NCI-H2107 treated with DMSO at 0.1 percent for 48 hours (cell line): ENCODE results near the gene TUBA4A.
"Not testable (repeated sequence)": the region's sequence is repeated elsewhere in the genome, so short reads cannot be mapped to it uniquely, and the experiment has no call there.

Source experiments
- DNase-seq: peaks from one replicate; lab custom pipeline; 2025; ENCODE audit not compliant: unreplicated experiment; lab: John Stamatoyannopoulos, UW

The TUBA4A gene

GRCh38 chr2:219287116-219287440 is 33.4 kb upstream of the TUBA4A start:
- DNase-seq = not testable (repeated sequence)

GRCh38 chr2:219286436-219287115 is 32.9 kb upstream of the TUBA4A start:
- DNase-seq = no peak

DNA sequence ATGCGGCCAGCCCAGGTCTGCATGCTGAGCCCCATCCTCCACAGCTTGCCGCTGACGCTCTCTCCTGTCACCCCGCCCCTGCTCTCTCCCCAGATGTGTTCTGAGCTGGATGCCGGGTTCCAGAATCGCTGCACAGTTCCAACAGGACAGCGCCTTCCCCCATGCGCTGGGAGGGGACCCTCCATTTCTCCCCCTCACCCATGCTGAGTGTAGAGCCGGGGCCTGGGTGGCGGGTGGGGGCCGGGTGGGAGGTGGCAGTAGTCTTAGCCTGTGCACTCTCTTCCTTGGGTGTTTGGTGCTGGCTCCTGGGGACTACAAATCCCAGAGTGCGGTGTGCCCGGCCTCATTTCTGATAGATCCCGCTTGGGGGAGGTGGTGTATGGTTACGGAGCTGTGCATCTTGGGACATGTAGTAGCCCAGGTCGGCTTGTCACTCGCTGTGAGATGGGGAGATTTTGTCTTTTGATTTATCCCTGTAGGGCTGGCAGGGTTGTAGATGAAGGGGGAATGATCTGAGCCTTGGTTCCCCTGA is 32.2 kb upstream of the TUBA4A start:
- no peak for DNase-seq

GRCh38 chr2:219285373-219285735 is 31.6 kb upstream of the TUBA4A start:
- no peak for DNase-seq

- DNase-seq = no peak
Measured at GRCh38 chr2:219284501-219285372, 31.0 kb upstream of the TUBA4A start.

DNA sequence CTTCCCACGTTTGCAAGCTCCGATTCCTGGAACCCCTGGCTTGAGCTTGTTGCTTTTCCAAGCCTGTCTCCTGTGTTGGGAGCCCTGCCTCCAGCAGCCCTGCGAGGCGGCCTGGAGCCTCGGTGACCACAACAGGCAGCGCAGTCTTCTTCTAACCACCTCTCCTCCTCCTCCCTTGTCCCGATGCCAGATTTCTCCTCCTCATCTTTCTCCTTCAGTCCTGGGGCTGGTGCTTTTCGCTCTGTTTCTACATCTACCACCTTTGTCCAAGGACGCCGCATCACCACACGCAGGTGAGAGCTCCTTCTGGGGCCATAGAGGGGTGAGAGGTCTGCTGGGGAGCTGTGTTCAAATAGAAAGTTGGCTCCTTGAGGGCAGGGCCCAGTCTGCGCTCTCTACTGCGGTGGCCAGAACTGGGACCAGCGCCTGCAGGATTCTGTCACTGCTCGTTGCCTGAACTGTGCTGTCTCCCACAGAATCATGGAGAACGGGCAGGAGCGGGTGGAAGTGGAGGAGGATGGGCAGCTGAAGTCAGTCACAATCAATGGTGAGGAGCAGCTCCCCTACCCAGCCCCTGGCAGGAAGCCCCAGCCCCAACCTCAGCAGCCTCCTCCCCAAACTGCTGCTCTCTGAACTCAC is 29.3 kb upstream of the TUBA4A start:
- DNase-seq = no peak

- DNase-seq = no peak
Measured at GRCh38 chr2:219282375-219282774, 28.7 kb upstream of the TUBA4A start.

- no peak for DNase-seq
Measured at GRCh38 chr2:219281588-219281987, 27.9 kb upstream of the TUBA4A start.

- no peak for DNase-seq
Measured at GRCh38 chr2:219280651-219281050, 26.9 kb upstream of the TUBA4A start.

- DNase-seq = no peak
Measured at GRCh38 chr2:219279916-219280516, 26.3 kb upstream of the TUBA4A start.

DNA sequence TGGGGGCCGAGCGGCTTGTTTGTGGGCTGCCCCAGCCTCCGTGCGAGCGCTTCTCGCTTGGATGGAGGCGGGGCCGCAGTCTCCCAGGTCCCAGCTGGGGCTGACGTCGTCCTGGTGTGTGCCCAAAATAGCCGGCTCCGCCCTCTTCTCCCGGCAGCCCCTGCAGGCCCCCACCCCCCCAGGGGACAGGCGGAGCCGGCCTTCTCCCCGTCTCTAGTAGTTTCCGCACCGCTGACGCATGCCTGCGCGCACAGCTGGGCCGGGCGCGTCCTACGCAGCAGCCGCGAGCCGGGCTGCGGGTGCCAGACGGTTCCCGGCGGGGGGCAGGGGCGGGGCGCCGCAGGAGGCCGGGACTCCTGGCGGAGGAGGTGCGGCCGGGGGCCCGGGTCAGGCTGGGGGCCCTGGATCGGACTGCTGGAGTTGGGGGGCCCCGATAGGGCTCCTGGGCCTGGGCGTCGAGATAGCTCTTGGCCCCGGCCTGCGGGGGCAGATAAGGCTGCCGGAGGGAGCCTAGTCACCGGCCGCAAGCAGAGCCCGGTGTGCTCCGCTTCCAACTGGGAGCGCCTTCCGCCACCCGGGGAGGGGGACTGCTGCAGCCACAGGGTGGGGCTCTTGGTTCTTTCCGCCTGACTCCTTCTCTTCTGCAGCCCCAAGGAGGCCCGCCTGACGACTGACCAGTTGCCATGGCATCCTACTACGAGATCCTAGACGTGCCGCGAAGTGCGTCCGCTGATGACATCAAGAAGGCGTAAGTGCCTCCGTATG is 25.6 kb upstream of the TUBA4A start, which contains the start of gene DNAJB2:
Gene DNAJB2, plus strand, starts transcription at position 216 of the 765 bp plus-strand sequence. Its CDS starts 468 bp downstream, at position 684.
- peak; percentile 82 for DNase-seq

DNA sequence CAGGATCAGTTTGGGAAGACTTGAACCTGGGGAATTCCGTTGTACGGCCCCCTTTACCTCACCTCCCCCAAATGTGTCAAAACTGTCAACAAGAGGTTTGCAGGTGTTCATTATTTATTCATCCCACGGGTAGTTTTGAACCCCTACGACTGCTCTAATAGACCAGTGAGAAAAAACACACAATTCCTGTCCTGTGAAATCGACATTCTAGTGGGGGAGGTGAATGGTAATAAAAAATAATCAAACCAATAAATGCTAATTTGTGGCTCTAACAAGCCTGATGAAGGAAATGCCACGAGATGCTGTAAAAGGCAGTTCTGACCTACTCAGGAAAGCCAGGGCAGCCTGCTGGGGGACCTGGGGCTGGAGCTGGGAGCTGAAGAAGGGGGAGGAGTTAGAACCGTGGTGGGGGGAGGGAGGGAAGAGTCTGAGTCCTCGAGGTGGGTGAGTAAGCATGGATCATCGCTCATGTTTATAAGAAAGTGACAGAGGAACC is 25.0 kb upstream of the TUBA4A start:
- no peak for DNase-seq

DNA sequence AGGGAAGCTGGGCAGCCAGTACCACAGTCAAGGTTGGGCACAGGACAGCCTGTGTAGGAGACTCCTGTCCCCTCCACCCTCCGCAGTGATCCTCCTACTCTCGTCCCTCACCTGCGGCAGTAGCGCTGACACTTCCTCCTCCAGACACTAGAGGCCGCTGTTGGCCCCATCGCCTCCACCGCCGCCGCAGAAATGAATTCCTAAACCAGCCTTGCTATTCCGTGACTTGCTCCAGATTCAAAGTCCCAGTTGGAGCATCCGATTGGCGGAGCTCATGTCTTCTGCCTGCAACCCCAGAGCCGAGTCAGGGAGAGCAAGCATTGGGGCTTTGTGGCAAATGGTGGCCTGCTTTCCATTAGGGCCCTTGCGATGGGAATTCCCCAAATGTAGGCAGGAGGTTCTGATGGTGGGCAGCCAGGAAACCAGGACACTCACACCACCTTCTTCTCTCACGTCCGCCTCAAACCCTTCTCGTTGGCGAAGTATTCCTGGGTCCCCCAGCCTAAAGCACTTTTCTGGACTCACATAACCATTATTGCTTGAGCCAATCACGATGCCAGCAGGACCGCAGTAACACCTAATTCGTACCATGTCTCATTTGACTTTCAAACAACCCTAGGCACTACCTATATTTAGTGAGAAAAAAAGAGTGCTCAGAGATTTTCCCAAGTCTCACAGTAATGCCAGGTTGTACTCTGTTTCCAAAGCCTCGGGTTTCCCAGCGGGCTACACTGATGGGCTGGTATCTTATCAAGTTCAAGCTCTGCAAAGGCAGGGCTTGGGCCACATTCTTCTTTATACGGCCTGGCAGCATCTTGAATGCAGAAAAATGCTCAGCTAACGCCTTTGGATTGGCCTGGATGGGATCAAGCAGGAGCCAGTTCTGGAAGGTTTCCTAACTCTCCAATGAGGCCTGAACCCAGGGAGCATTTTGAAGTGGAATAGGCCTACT is 24.3 kb upstream of the TUBA4A start:
- peak; percentile 69 for DNase-seq

- DNase-seq = no peak
Measured at GRCh38 chr2:219274361-219274921, 20.7 kb upstream of the TUBA4A start.

DNA sequence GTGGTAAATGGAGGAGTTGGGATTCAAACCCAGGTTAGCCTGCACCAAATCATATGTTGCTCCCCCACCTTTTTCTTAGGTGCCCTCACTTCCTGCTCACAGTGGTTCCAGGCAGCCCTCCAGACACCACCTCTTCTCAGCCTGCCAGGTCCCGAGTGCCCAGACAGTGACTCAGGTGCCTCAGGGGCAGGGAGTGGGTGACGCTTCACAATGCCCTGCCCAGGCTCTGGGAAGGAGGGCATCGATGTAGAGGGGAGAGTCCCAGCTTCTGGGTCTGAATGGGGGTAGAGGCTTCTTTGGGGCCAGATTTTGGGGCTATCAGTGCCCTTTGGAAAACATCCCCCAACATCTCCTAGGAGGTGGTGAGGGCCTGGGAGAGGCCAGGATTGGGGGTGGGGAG is 20.2 kb upstream of the TUBA4A start:
- no peak for DNase-seq

DNA sequence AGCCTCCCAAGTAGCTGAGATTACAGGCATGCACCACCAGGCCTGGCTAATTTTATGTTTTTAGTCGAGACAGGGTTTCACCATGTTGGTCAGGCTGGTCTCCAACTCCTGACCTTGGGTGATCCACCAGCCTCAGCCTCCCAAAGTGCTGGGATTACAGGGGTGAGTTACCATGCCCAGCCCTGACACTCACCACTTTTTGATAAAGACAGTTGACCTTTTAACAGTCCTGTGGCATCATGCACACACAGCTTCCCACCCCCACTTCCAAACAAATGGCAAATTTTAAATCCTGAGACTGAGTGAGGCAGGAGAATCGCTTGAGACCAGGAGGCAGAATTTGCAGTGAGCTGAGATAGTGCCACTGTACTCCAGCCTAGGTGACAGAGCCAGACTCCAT is 19.3 kb upstream of the TUBA4A start:
- DNase-seq = no peak

DNA sequence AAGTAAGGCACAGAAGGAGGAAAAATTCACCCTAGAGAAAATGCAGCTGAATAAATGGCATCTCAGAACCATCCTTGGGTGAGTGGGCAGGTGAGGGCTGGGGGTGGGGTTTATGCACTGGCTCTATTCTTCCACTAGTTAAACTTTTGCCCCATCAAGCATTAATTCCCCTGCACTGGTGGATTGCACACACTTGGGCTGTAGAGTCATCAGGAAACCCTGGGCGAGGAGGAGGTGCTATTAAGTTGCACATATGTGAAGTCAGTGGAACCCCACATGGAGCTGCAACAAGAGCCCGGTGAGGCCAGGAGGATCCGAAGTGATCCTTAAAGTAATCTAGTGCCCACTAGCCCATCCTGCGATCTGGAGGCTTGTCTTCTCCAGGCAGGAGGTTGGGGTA is 18.6 kb upstream of the TUBA4A start:
- no peak for DNase-seq

DNA sequence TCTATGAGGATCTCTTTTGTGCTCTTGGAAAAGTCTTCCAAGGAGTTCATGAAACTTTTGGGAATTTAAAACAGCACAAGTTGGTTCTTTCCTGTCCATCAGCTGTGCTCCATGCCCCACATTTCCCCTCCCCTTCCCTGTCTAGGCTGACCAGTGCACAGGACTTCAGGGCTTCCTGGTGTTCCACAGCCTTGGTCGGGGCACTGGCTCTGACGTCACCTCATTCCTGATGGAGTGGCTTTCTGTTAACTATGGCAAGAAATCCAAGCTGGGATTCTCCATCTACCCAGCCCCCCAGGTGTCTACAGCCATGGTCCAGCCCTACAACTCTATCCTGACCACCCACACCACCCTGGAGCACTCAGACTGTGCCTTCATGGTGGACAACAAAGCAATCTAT is 17.3 kb upstream of the TUBA4A start:
- DNase-seq = no peak

DNA sequence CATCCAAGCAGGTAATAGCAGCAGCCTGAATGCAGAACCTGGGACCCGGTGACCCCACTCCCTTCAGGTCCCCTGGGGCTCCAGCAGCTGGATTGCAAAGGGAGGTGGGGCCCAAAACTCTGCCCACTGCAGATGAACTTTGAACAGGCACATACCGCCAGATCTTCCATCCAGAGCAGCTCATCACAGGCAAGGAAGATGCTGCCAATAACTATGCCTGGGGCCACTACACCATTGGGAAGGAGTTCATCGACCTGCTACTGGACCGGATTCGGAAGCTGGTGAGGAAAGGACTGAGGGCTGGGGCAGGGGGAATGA is 16.3 kb upstream of the TUBA4A start:
- no peak for DNase-seq
